GM12878 (cell line): ENCODE data around the gene MACROD2. TPM values are rescaled to one million over a fixed set of nuclear protein-coding genes. Genes with fewer than 3 reads are reported as not detected.

Experiments used
- ATAC-seq: fragments of 200-7000 bp; cut with Tn5 transposase; 3 replicates; pipeline ENCODE4 v1.9.1; 2020; ENCODE audit warnings: mild to moderate bottlenecking, moderate library complexity
- BruUV-seq: library from RNA; stranded (reverse); fragments of 400-500 nt; replicated peaks from 2 replicates; lab custom pipeline; 2021; lab: Mats Ljungman, UMichigan
- CTCF ChIA-PET: fragments of 300-600 bp; sonication (Branson Sonifier 250); formaldehyde crosslinking; extraction: SDS; loops from one replicate; lab custom pipeline; 2021; ENCODE audit warnings: inconsistent platforms; lab: Yijun Ruan, JAX
- POLR2A ChIA-PET: fragments of 350-600 bp; formaldehyde crosslinking; extraction: SDS; loops from one replicate; lab custom pipeline; 2021; ENCODE audit warnings: inconsistent platforms; lab: Charles Lee
- RAD21 ChIA-PET: fragments of 300-600 bp; sonication (Branson Sonifier 250); formaldehyde crosslinking; loops from one replicate; lab custom pipeline; 2023; ENCODE audit warnings: antibody characterized with exemption; ENCODE audit not compliant: unreplicated experiment; lab: Charles Lee
- SMC1A ChIA-PET: fragments of 300-600 bp; sonication (Branson Sonifier 250); formaldehyde crosslinking; loops from one replicate; lab custom pipeline; 2023; ENCODE audit not compliant: unreplicated experiment, uncharacterized antibody; lab: Charles Lee
- DNase-seq: peaks from one replicate; pipeline ENCODE4 v3.0.0-alpha.2; 2011; ENCODE audit warnings: low read depth, low spot score
- FAIRE-seq: peaks from 3 replicates; lab custom pipeline; 2011; peaks lifted over from hg19 to GRCh38; lab: Jason Lieb, UNC
- H2AFZ ChIP-seq: 2 replicates; pipeline ENCODE4 v1.6.0; 2011; ENCODE audit warnings: low read depth, low read length, control low read depth; ENCODE audit not compliant: control insufficient read depth
- H3K27ac ChIP-seq: 2 replicates; pipeline ENCODE4 v1.5.1; 2011; ENCODE audit warnings: control low read depth; ENCODE audit not compliant: control insufficient read depth, insufficient read depth
- H3K27me3 ChIP-seq, 2 experiments: replicated peaks in 1 of 2; 2 replicates each; pipeline versions ENCODE4 v1.6.0 to v1.6.1; 2011; ENCODE audit warnings: low read length in 1 of 2; ENCODE audit not compliant: control insufficient read depth in 2 of 2, insufficient read depth in 2 of 2
- H3K36me3 ChIP-seq, 2 experiments: 2 replicates each; pipeline ENCODE4 v1.5.1; 2011; ENCODE audit warnings: low read length in 1 of 2; ENCODE audit not compliant: control insufficient read depth in 2 of 2, insufficient read depth in 2 of 2
- H3K4me1 ChIP-seq: 2 replicates; pipeline ENCODE4 v1.6.1; 2011; ENCODE audit warnings: mild to moderate bottlenecking, low read length, moderate library complexity, mixed read lengths; ENCODE audit not compliant: control insufficient read depth, insufficient read depth
- H3K4me2 ChIP-seq: 2 replicates; pipeline ENCODE4 v1.6.0; 2011; ENCODE audit warnings: control low read depth; ENCODE audit not compliant: control insufficient read depth, insufficient read depth
- H3K4me3 ChIP-seq: fragments of 200-600 bp; sonication (generic); 2 replicates; pipeline ENCODE4 v1.5.1; 2016
- H3K79me2 ChIP-seq: 2 replicates; pipeline ENCODE4 v1.6.0; 2011; ENCODE audit warnings: low read length; ENCODE audit not compliant: control insufficient read depth, insufficient read depth
- H3K9ac ChIP-seq: 2 replicates; pipeline ENCODE4 v1.8.0; 2011; ENCODE audit warnings: low read length, control low read depth, mixed read lengths; ENCODE audit not compliant: control insufficient read depth, insufficient read depth
- H3K9me3 ChIP-seq: replicated peaks from 3 replicates; pipeline ENCODE4 v1.5.1; 2011; ENCODE audit warnings: mild to moderate bottlenecking, low read length; ENCODE audit not compliant: control insufficient read depth, insufficient read depth
- H4K20me1 ChIP-seq: 2 replicates; pipeline ENCODE4 v1.6.0; 2011; ENCODE audit not compliant: control insufficient read depth, insufficient read depth
- BCL11A ChIP-seq: IDR thresholded peaks from 2 replicates; pipeline ENCODE4 v1.6.1; 2011; ENCODE audit warnings: low read depth, low read length
- BHLHE40 ChIP-seq, 2 experiments: fragments of 450-650 bp in 1 of 2; IDR thresholded peaks; 2 replicates each; pipeline ENCODE4 v1.6.1; 2011 to 2017; ENCODE audit warnings: low read depth in 2 of 2, borderline replicate concordance in 1 of 2, improper control_type of control experiment in 1 of 2, low read length in 1 of 2, mild to moderate bottlenecking in 1 of 2
- CBX5 ChIP-seq: sonication (generic); IDR thresholded peaks from 2 replicates; pipeline ENCODE4 v1.6.1; 2016; ENCODE audit warnings: low read depth, moderate library complexity, mild to moderate bottlenecking, inconsistent platforms
- CHD4 ChIP-seq: fragments of 200-600 bp; sonication (generic); IDR thresholded peaks from 2 replicates; pipeline ENCODE4 v1.6.1; 2016; ENCODE audit warnings: mild to moderate bottlenecking
- E2F4 ChIP-seq: IDR thresholded peaks from 2 replicates; pipeline ENCODE4 v1.6.1; 2012; ENCODE audit warnings: low read depth, low read length, improper control_type of control experiment
- EGR1 ChIP-seq, 2 experiments: IDR thresholded peaks; 1 replicate in 1 of 2; 2 replicates in 1 of 2; pipeline ENCODE4 v1.6.1; 2011 to 2012; ENCODE audit warnings: low read depth in 2 of 2, low read length in 2 of 2, borderline replicate concordance in 1 of 2, mild to moderate bottlenecking in 1 of 2, moderate library complexity in 1 of 2
- HDAC6 ChIP-seq: fragments of 200-600 bp; sonication (generic); IDR thresholded peaks from one replicate; pipeline ENCODE4 v1.8.0; 2017; ENCODE audit warnings: antibody characterized with exemption; ENCODE audit not compliant: unreplicated experiment
- IRF4 ChIP-seq: IDR thresholded peaks from 2 replicates; pipeline ENCODE4 v1.6.1; 2011; ENCODE audit warnings: low read depth, low read length
- JUNB ChIP-seq: IDR thresholded peaks from 2 replicates; pipeline ENCODE4 v1.6.1; 2016; ENCODE audit warnings: antibody characterized with exemption, mild to moderate bottlenecking
- KAT2A ChIP-seq: conservative IDR thresholded peaks from 2 replicates; pipeline ENCODE4 v1.6.1; 2011; ENCODE audit warnings: low read depth, low read length; ENCODE audit not compliant: control insufficient read depth
- MYC ChIP-seq: IDR thresholded peaks from 2 replicates; pipeline ENCODE4 v1.6.1; 2011; ENCODE audit warnings: mild to moderate bottlenecking, low read length, moderate library complexity, inconsistent platforms; ENCODE audit not compliant: insufficient read depth, insufficient replicate concordance, insufficient read length, severe bottlenecking
- NR2C1 ChIP-seq: fragments of 450-650 bp; IDR thresholded peaks from 2 replicates; pipeline ENCODE4 v1.6.1; 2017; ENCODE audit warnings: antibody characterized with exemption, mild to moderate bottlenecking, moderate library complexity
- SIX5 ChIP-seq: IDR thresholded peaks from 2 replicates; pipeline ENCODE4 v1.6.1; 2011; ENCODE audit warnings: mild to moderate bottlenecking, low read depth, low read length, moderate library complexity; ENCODE audit not compliant: severe bottlenecking
- ZSCAN29 ChIP-seq: fragments of 450-650 bp; IDR thresholded peaks from 2 replicates; pipeline ENCODE4 v1.6.1; 2017; ENCODE audit warnings: mild to moderate bottlenecking, moderate library complexity
- WGBS: methylation state at CpG from one replicate; pipeline ENCODE4 v1.1.6; 2016; ENCODE audit warnings: low lambda C conversion rate; ENCODE audit not compliant: insufficient replicate concordance, insufficient coverage; ENCODE audit errors: missing lambda C conversion rate; 5-methylcytosine and 5-hydroxymethylcytosine counted together
- in situ Hi-C: fragments of 300-500 bp; cut with MboI; formaldehyde crosslinking; loops from 9 replicates; pipeline ENCODE4 v1.14.3; 2018; ENCODE audit warnings: mixed read lengths
- intact Hi-C: fragments of 100-400 bp; cut with micrococcal nuclease; formaldehyde crosslinking; loops from one replicate; pipeline ENCODE4 v1.14.2; 2022; ENCODE audit not compliant: unreplicated experiment
- polyA plus RNA-seq, 11 experiments: library from polyadenylated mRNA; depleted of rRNA in 4 of 11; unstranded in 6 of 11; stranded (reverse) in 5 of 11; fragments of >200 nt; fragmentation: Nextera tagmentation in 4 of 11; fragmentation: Illumina TruSeq in 1 of 11; extraction: Ambion mirVana in 4 of 11; extraction: Trizol in 1 of 11; gene quantifications; 1 replicate in 1 of 11; 2 replicates in 10 of 11; pipeline versions ENCODE4 v1.2.1 to v1.2.3, GENCODE V29; 2011 to 2016; ENCODE audit warnings: inconsistent platforms in 2 of 11, missing spikeins in 2 of 11, low read depth in 1 of 11
- total RNA-seq, 4 experiments: library from RNA; depleted of rRNA in 3 of 4; stranded (reverse); fragments of >200 nt in 3 of 4; fragmentation: Illumina TruSeq in 1 of 4; extraction: Trizol in 1 of 4; gene quantifications; 2 replicates each; pipeline versions ENCODE4 v1.2.1 to v1.2.3, GENCODE V29; 2013 to 2021
- TF ChIP-seq, protein P1 (sequence below): fragments of 450-650 bp; IDR thresholded peaks from 2 replicates; pipeline ENCODE4 v1.6.1; 2017; ENCODE audit warnings: low read depth, mild to moderate bottlenecking, moderate library complexity

MACROD2 gene
- total and polyA plus RNA-seq, 10 of the 15 experiments (the other 5 are each of a cell fraction or from before 2014, with no cell fraction given): 1.1 to 21.5 (median 2.2) TPM

- intact Hi-C loops: no loop called here
- no peak overlapping the region for H3K4me2 ChIP-seq
- no peaks in the 10 kb centered on the region for H3K36me3 ChIP-seq
- no peaks in the 10 kb centered on the region for H4K20me1 ChIP-seq
- no peaks in the 10 kb centered on the region for H3K79me2 ChIP-seq
- no peak overlapping the region for H3K4me3 ChIP-seq
- no peak overlapping the region for H3K9ac ChIP-seq
- no peaks in the 10 kb centered on the region; the same call in 2 of the 3 replicates for H3K9me3 ChIP-seq
- H2AFZ ChIP-seq: no peak overlapping the region
- ATAC-seq: no peak
- POLR2A ChIA-PET: no interaction called here
- H3K4me1 ChIP-seq: no peaks in the 10 kb centered on the region
- SMC1A ChIA-PET: no interaction called here
- CTCF ChIA-PET: no interaction called here
- FAIRE-seq: no peak
- RAD21 ChIA-PET: no interaction called here
- in situ Hi-C loops: no loop called here
- H3K27me3 ChIP-seq: no peaks in the 10 kb centered on the region
- 69% methylated on average over 1 of the region's 1 CpG for WGBS
- no peak for DNase-seq
- BruUV-seq: no TSS peak
- no peak overlapping the region for H3K27ac ChIP-seq
- TF ChIP-seq ZSCAN29 (no peak), SIX5 (no peak), HDAC6 (no peak), MYC (no peak), CBX5 (no peak), E2F4 (no peak), EGR1 (IDR thresholded peaks at IDR 0.05; ENCODE audit: borderline replicate concordance in 1 of 2, low read depth in 2 of 2, low read length in 2 of 2) (no peak), IRF4 (no peak), JUNB (no peak), BCL11A (no peak), BHLHE40 (IDR thresholded peaks at IDR 0.05; ENCODE audit: borderline replicate concordance in 1 of 2, low read depth in 2 of 2, low read length in 1 of 2) (no peak), CHD4 (no peak), KAT2A (no peak), NR2C1 (no peak)
- TF ChIP-seq, protein P1, sequence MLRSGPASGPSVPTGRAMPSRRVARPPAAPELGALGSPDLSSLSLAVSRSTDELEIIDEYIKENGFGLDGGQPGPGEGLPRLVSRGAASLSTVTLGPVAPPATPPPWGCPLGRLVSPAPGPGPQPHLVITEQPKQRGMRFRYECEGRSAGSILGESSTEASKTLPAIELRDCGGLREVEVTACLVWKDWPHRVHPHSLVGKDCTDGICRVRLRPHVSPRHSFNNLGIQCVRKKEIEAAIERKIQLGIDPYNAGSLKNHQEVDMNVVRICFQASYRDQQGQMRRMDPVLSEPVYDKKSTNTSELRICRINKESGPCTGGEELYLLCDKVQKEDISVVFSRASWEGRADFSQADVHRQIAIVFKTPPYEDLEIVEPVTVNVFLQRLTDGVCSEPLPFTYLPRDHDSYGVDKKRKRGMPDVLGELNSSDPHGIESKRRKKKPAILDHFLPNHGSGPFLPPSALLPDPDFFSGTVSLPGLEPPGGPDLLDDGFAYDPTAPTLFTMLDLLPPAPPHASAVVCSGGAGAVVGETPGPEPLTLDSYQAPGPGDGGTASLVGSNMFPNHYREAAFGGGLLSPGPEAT: no peak
Measured at GRCh38 chr20:14885661-14886060, 890.3 kb downstream of the MACROD2 start.
